OCI-LY1 (cell line): ENCODE results near the gene UNC5A.

Experiments used
- EZH2 ChIP-seq: fragments of 200-600 bp; sonication (generic), shearing (Covaris generic); IDR thresholded peaks from 2 replicates; pipeline ENCODE4 v1.8.0; 2017; ENCODE audit warnings: borderline replicate concordance, mixed run types, mild to moderate bottlenecking, antibody characterized with exemption, low read length, moderate library complexity, mixed read lengths
- TF ChIP-seq, protein P1 (sequence below): fragments of 200-600 bp; sonication (generic), shearing (Covaris generic); IDR thresholded peaks from 2 replicates; pipeline ENCODE4 v1.5.1; 2017; ENCODE audit warnings: mild to moderate bottlenecking, antibody characterized with exemption, low read length, moderate library complexity, mixed read lengths

DNA sequence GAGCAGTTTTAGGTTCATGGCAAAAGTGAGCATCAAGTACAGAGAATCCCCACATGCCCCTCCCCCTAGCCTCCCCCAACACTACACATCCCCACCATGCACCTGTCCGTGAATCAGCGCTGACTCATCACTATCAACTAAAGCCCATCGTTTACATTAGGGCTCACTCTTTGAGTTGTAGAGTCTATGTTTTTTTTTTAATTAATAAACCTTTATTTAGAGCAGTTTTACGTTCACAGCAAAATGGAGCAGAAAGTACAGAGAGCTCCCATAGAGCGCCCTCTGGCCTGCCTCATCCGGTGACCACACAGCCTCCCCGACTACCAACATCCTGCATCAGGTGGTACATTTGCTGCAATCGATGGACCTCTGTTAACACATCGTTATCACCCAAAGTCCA lies 47.9 kb upstream of the UNC5A start:
- TF ChIP-seq, protein P1, sequence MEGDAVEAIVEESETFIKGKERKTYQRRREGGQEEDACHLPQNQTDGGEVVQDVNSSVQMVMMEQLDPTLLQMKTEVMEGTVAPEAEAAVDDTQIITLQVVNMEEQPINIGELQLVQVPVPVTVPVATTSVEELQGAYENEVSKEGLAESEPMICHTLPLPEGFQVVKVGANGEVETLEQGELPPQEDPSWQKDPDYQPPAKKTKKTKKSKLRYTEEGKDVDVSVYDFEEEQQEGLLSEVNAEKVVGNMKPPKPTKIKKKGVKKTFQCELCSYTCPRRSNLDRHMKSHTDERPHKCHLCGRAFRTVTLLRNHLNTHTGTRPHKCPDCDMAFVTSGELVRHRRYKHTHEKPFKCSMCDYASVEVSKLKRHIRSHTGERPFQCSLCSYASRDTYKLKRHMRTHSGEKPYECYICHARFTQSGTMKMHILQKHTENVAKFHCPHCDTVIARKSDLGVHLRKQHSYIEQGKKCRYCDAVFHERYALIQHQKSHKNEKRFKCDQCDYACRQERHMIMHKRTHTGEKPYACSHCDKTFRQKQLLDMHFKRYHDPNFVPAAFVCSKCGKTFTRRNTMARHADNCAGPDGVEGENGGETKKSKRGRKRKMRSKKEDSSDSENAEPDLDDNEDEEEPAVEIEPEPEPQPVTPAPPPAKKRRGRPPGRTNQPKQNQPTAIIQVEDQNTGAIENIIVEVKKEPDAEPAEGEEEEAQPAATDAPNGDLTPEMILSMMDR: no peak
- TF ChIP-seq EZH2: no peak
